ENCODE data around the gene PRXL2C. TPM values are rescaled to one million over a fixed set of nuclear protein-coding genes. Genes with fewer than 3 reads are reported as not detected.
"Not testable (repeated sequence)": the region's sequence is repeated elsewhere in the genome, so short reads cannot be mapped to it uniquely, and the experiment has no call there.

Gene PRXL2C
- total RNA-seq, 1 donor from 2014 or later, result 25.6 TPM

DNA sequence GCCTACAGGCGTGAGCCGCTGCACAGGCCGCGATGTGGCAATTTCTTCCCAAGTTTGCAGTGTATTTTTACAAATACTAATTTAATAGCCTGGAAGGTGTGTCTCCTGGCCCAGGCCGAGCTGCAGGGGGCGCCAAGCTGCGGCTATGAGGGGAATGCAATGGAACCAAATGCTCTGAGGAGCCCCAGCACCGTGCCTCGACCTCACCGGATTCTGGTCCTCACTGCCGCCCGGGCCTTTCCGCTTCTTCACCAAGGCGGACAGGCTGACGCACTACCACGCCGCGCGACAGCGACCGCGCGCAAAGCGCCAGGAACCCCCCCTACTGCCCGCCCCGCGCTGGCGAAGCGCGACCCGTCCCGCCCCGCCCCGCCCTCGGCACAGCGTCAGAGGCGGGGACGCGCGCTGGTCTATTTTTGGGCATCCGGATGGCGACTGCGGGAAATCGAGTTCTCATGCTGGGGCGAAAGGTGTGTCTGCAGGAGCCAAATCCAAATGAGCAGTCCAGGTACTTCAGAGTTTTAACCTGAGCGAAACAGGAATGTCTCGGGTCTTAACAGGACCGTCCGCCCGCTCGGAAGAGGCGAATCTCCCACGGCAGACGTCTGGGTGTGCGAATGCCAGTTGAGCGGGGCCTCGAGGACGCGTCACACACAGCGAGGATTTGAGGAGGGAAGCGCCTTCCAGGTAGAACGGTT is 31.7 kb upstream of the PRXL2C start:
- ATAC-seq (peak; percentile 98), DNase-seq (peak; percentile 94)

DNA sequence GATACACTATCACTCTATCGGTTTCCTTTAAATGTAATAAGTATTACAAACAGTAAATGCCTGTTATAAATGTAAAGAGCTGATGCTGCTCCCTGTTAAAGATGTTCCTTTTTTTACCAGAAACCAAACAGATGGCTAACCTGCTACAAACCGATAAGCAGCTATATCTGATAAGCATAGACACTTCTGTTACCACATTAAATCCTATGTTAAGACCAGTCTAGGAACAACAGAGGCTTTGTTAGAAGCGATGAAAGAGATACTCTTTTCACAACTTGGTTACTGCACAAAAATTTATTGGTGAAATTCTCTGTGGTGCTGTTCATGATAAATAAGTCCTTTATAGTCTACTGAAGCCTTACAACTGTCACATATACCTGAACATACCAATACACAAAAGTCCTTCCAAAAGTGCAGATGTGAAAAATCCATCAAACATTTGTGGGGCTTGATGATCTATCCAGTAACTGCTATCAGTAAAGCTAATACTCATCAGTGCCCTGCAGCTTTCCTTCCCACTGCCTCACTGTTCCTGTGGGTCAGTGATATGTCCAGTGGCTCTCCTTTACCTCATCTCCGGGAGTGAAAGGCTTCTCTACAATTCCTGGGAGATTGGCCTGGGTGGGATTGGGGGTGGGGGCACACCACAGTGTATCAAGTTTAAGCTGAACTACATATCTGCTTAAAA is 25.8 kb upstream of the PRXL2C start:
- no peak overlapping the region for H3K4me3 ChIP-seq
- ATAC-seq, result no peak
- no peak overlapping the region for H3K27ac ChIP-seq
- no peaks in the 10 kb centered on the region for H3K36me3 ChIP-seq
- H3K9me3 ChIP-seq, result no peaks in the 10 kb centered on the region
- no peaks in the 10 kb centered on the region for H3K4me1 ChIP-seq
- intact Hi-C loops (cut with DNase I), result no loop called here
- H3K27me3 ChIP-seq, result no peaks in the 10 kb centered on the region
- DNase-seq, result no peak
- TF ChIP-seq, protein P1, sequence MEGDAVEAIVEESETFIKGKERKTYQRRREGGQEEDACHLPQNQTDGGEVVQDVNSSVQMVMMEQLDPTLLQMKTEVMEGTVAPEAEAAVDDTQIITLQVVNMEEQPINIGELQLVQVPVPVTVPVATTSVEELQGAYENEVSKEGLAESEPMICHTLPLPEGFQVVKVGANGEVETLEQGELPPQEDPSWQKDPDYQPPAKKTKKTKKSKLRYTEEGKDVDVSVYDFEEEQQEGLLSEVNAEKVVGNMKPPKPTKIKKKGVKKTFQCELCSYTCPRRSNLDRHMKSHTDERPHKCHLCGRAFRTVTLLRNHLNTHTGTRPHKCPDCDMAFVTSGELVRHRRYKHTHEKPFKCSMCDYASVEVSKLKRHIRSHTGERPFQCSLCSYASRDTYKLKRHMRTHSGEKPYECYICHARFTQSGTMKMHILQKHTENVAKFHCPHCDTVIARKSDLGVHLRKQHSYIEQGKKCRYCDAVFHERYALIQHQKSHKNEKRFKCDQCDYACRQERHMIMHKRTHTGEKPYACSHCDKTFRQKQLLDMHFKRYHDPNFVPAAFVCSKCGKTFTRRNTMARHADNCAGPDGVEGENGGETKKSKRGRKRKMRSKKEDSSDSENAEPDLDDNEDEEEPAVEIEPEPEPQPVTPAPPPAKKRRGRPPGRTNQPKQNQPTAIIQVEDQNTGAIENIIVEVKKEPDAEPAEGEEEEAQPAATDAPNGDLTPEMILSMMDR (IDR thresholded peaks at IDR 0.05), result no peak

More for the DNA sequence above, 31.7 kb upstream of the PRXL2C start:
- Histone ChIP-seq H3K27me3 (no peaks in the 10 kb centered on the region), H3K27ac (peak overlapping the region; percentile 77), H3K4me1 (no peaks in the 10 kb centered on the region), H3K4me3 (peak overlapping the region; percentile 64), H3K9me3 (no peaks in the 10 kb centered on the region), H3K36me3 (no peaks in the 10 kb centered on the region)
- intact Hi-C loops (cut with DNase I), result no loop called here
- TF ChIP-seq, protein P1 (IDR thresholded peaks at IDR 0.05), result peak; percentile 62

DNA sequence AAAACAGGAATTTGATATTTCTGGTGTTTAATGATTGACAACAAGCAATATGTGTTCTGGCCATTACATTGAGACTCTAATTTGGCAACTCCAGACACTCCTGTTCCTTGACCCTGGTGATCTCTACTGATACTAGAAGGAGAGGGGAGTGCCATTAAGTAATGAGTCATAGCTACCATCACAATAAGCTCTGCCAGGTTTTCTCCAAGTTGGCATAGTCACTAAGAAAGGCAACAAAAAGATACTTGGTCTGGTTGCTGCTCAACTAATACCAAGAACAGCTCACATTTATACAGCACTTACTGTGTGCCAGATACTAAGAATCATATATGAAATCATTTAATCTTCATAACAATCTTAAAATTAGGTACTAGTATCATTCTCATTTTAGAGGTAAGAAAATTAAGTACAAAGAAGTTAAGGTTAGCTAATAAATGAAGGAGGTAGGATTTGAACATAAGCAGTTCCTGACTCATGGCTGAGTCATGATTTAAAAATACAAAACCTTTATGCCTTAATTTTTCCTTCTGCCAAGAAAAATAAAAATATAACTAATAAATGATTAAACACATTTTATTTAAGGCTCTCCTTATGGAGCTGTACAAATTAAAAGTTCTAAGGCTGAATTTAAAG is 19.9 kb upstream of the PRXL2C start:
- Histone ChIP-seq H3K4me1 (no peaks in the 10 kb centered on the region), H3K27ac (no peak overlapping the region), H3K36me3 (no peaks in the 10 kb centered on the region), H3K4me3 (no peak overlapping the region), H3K27me3 (no peaks in the 10 kb centered on the region), H3K9me3 (no peaks in the 10 kb centered on the region)
- TF ChIP-seq, protein P1 (IDR thresholded peaks at IDR 0.05), result no peak
- no peak for ATAC-seq
- DNase-seq, result no peak
- intact Hi-C loops (cut with DNase I), result no loop called here

DNA sequence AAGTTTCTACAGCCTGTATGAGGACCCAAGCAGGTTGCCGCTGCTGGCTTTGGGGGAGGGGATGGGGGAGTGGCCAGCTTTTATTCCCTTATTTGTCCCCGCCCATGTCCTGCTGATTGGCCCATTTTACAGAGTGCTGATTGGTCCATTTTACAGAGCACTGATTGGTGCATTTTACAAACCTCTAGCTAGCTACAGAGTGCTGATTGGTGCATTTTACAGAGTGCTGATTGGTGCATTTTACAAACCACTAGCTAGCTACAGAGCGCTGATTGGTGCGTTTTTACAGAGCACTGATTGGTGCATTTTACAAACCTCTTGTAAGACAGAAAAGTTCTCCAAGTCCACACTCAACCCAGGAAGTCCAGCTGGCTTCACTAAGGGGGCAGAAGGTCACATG is 18.7 kb upstream of the PRXL2C start:
- H3K4me1 ChIP-seq; H3K27me3 ChIP-seq; H3K36me3 ChIP-seq; ATAC-seq; H3K9me3 ChIP-seq; H3K27ac ChIP-seq; intact Hi-C loops (cut with DNase I); DNase-seq; H3K4me3 ChIP-seq: not testable (repeated sequence)

DNA sequence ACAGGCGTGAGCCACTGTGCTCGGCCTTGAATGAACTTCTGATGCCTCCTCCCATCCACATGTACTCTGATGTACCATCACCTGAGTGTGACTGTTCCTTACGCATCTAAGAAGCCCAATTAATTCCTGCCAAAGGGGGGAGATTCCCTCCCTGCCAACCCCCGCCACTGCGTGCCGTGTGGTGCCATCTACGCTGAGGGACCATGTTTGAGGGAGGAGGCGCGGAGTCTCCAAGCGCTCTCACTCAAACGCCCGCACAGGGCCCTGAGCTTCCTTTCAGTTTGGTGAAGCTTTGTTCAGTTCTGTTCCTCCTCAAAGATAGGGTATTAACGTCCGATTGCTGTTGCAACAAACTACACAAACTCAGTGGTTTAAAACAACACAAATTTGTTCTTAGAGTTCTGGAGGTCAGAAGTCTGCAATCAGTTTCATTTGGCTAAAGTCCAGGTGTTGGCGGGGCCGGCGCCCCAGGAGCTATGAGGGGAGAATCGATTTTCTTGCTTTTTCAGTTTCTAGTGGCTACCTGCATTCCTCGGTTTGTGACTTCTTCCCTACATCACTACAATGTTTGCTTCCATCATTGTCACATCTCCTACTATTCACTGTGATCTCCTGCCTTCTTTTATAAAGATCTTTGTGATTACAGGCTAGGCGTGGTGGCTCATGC is 13.9 kb upstream of the PRXL2C start:
- intact Hi-C loops (cut with DNase I), result no loop called here
- Histone ChIP-seq H3K27me3 (no peaks in the 10 kb centered on the region), H3K4me3 (no peak overlapping the region), H3K4me1 (no peaks in the 10 kb centered on the region), H3K9me3 (no peaks in the 10 kb centered on the region), H3K27ac (no peak overlapping the region), H3K36me3 (no peaks in the 10 kb centered on the region)
- TF ChIP-seq, protein P1 (IDR thresholded peaks at IDR 0.05), result no peak
- DNase-seq, result no peak
- ATAC-seq, result no peak

DNA sequence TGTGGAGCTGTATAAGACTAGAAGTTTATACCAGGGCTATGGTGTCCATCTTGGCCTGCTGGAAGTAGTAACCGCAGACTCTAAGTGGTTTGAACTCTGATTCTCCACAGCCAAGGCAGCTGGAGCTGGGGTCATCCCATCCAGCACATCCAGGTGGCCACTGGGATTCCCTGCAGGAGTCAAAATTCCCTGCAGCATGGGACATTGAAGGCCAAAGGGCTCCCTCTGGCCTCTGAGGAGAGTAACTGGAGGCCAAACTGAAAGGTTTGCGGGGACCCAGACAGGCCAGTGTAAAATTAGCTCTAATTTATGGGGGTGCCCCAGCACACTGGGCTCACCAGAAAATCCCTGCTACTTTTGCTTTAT is 12.2 kb upstream of the PRXL2C start:
- Histone ChIP-seq H3K36me3 (no peaks in the 10 kb centered on the region), H3K4me3 (no peak overlapping the region), H3K9me3 (no peaks in the 10 kb centered on the region), H3K27ac (no peak overlapping the region), H3K27me3 (no peaks in the 10 kb centered on the region), H3K4me1 (no peaks in the 10 kb centered on the region)
- DNase-seq (no peak), ATAC-seq (no peak)
- intact Hi-C loops (cut with DNase I), result no loop called here
- TF ChIP-seq, protein P1 (IDR thresholded peaks at IDR 0.05), result no peak

Measured in upper lobe of right lung (tissue), 1 donor.